Body of pancreas (tissue), 4 donors: ENCODE results near the gene TDP1.

Source experiments
- CTCF ChIP-seq, 7 experiments: fragments of 450-650 bp in 4 of 7; fragments of 200-600 bp in 3 of 7; sonication (generic) in 3 of 7; IDR thresholded peaks; one replicate each; pipeline ENCODE4 v1.5.1; 2016 to 2019; ENCODE audit warnings: antibody characterized with exemption in 7 of 7
- POLR2A ChIP-seq, 3 donors: fragments of 450-650 bp; IDR thresholded peaks; one replicate each; pipeline ENCODE4 v1.6.1; 2016; ENCODE audit warnings: antibody characterized with exemption in 3 of 3, mild to moderate bottlenecking in 2 of 3

- TF ChIP-seq POLR2A (IDR thresholded peaks at IDR 0.05) (no peak), CTCF (IDR thresholded peaks at IDR 0.05) (no peak)
These were observed 89.9 kb downstream of the TDP1 start for GRCh38 chr14:90045616-90046015.
